Neural progenitor cell (in vitro differentiated cells): ENCODE measurements around the gene SLC25A4.

Experiments used
- CTCF ChIP-seq: fragments of 200-600 bp; sonication (generic); IDR thresholded peaks from 2 replicates; pipeline ENCODE4 v1.5.1; 2017; ENCODE audit warnings: antibody characterized with exemption, mild to moderate bottlenecking
- EZH2 ChIP-seq: fragments of 200-600 bp; sonication (generic); IDR thresholded peaks from 2 replicates; pipeline ENCODE4 v1.6.1; 2017; ENCODE audit warnings: antibody characterized with exemption, mild to moderate bottlenecking, moderate library complexity
- EZH2phosphoT487 ChIP-seq: fragments of 200-600 bp; sonication (generic); IDR thresholded peaks from 2 replicates; pipeline ENCODE4 v1.6.1; 2017; ENCODE audit warnings: antibody characterized with exemption

- TF ChIP-seq CTCF: no peak
- TF ChIP-seq EZH2phosphoT487: no peak
- TF ChIP-seq EZH2: no peak
These were observed 24.2 kb upstream of the SLC25A4 start for GRCh38 chr4:185118876-185119275.
